Trophoblast cell (in vitro differentiated cells and primary cell): Measurements from ENCODE around the gene DCN.

ENCODE experiments used
- DNase-seq, 2 donors: peaks; one replicate each; pipeline ENCODE4 v3.0.0-alpha.2; 2016
- H2AFZ ChIP-seq: 2 replicates; pipeline ENCODE4 v1.6.1; 2013; ENCODE audit warnings: low read length, moderate library complexity, mild to moderate bottlenecking; ENCODE audit not compliant: insufficient read depth, poor library complexity
- H2AK5ac ChIP-seq: 2 replicates; pipeline ENCODE4 v1.6.1; 2013; ENCODE audit warnings: mild to moderate bottlenecking, low read length
- H2BK120ac ChIP-seq: 2 replicates; pipeline ENCODE4 v1.6.1; 2013; ENCODE audit warnings: low read length, mild to moderate bottlenecking, moderate library complexity; ENCODE audit not compliant: insufficient read depth, poor library complexity
- H2BK12ac ChIP-seq: 2 replicates; pipeline ENCODE4 v1.6.1; 2013; ENCODE audit warnings: mild to moderate bottlenecking, low read length, moderate library complexity
- H2BK5ac ChIP-seq: 2 replicates; pipeline ENCODE4 v1.6.1; 2013; ENCODE audit warnings: low read length, low read depth, moderate library complexity, mild to moderate bottlenecking; ENCODE audit not compliant: poor library complexity
- H3K14ac ChIP-seq: 2 replicates; pipeline ENCODE4 v1.6.1; 2013; ENCODE audit warnings: mild to moderate bottlenecking, low read length
- H3K18ac ChIP-seq: 2 replicates; pipeline ENCODE4 v1.6.1; 2013; ENCODE audit warnings: mild to moderate bottlenecking, low read length
- H3K23ac ChIP-seq: 2 replicates; pipeline ENCODE4 v1.6.1; 2013; ENCODE audit warnings: low read length
- H3K27ac ChIP-seq: 2 replicates; pipeline ENCODE4 v1.5.1; 2013; ENCODE audit warnings: low read depth, mild to moderate bottlenecking, inconsistent platforms, low read length, moderate library complexity
- H3K27me3 ChIP-seq: 2 replicates; pipeline ENCODE4 v1.6.1; 2013; ENCODE audit warnings: inconsistent platforms, mild to moderate bottlenecking, low read length, moderate library complexity; ENCODE audit not compliant: insufficient read depth
- H3K36me3 ChIP-seq, 2 experiments: 1 replicate in 1 of 2; 2 replicates in 1 of 2; pipeline ENCODE4 v1.6.1; 2013; ENCODE audit warnings: low read length in 2 of 2, mild to moderate bottlenecking in 2 of 2, moderate library complexity in 1 of 2; ENCODE audit not compliant: insufficient read depth in 2 of 2, control insufficient read depth in 1 of 2
- H3K4ac ChIP-seq: 2 replicates; pipeline ENCODE4 v1.6.1; 2013; ENCODE audit warnings: low read depth, mild to moderate bottlenecking, low read length, moderate library complexity
- H3K4me1 ChIP-seq, 2 experiments: 1 replicate in 1 of 2; 2 replicates in 1 of 2; pipeline ENCODE4 v1.6.1; 2013; ENCODE audit warnings: low read length in 2 of 2, mild to moderate bottlenecking in 2 of 2, moderate library complexity in 1 of 2; ENCODE audit not compliant: insufficient read depth in 2 of 2, control insufficient read depth in 1 of 2
- H3K4me2 ChIP-seq: 2 replicates; pipeline ENCODE4 v1.6.1; 2013; ENCODE audit warnings: inconsistent platforms, mild to moderate bottlenecking, low read length, moderate library complexity
- H3K4me3 ChIP-seq: 2 replicates; pipeline ENCODE4 v1.5.1; 2013; ENCODE audit warnings: mild to moderate bottlenecking, low read depth, low read length, inconsistent platforms
- H3K79me1 ChIP-seq: one replicate; pipeline ENCODE4 v1.6.1; 2013; ENCODE audit warnings: low read length
- H3K79me2 ChIP-seq: 2 replicates; pipeline ENCODE4 v1.6.1; 2013; ENCODE audit warnings: low read length, mild to moderate bottlenecking; ENCODE audit not compliant: control insufficient read depth, insufficient read depth, poor library complexity
- H3K9ac ChIP-seq: 2 replicates; pipeline ENCODE4 v1.6.1; 2013; ENCODE audit warnings: mild to moderate bottlenecking, low read length
- H3K9me3 ChIP-seq: 2 replicates; pipeline ENCODE4 v1.6.1; 2013; ENCODE audit warnings: low read depth, mild to moderate bottlenecking, control low read depth, inconsistent platforms, low read length; ENCODE audit not compliant: insufficient read depth
- H4K12ac ChIP-seq: 2 replicates; pipeline ENCODE4 v1.6.1; 2013; ENCODE audit warnings: low read depth, mild to moderate bottlenecking, low read length, moderate library complexity
- H4K8ac ChIP-seq: 2 replicates; pipeline ENCODE4 v1.6.1; 2013; ENCODE audit warnings: low read depth, mild to moderate bottlenecking, low read length, moderate library complexity
- H4K91ac ChIP-seq: one replicate; pipeline ENCODE4 v1.6.1; 2013; ENCODE audit warnings: low read depth, mild to moderate bottlenecking, low read length, moderate library complexity
- WGBS: extraction: QIAGEN DNeasy Blood & Tissue Kit; methylation state at CpG from one replicate; pipeline ENCODE4 v1.1.7; 2013; ENCODE audit warnings: missing lambda C conversion rate; ENCODE audit not compliant: insufficient read length, insufficient coverage; ENCODE audit errors: extremely low coverage; 5-methylcytosine and 5-hydroxymethylcytosine counted together

DCN gene

DNA sequence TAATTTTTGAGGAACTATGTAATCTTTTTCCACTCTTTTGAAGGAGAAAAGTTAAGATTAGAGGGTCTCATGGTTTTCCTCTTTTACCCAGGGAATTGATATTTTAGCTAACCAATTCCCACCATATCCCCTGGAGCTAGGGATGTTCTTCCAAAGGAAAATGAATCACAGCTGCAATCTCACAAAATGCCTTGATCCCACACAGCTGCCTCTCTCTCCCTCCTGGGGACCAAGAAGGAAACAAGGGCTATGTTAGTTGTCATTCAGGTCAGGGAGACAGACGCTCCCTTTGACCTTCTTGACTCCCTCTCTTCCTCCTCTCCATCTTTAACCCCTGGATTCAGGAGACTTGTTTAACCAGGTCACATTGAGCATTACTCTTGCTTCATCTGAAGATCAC lies 9.5 kb downstream of the DCN start:
- Histone ChIP-seq H3K79me1 (no peaks in the 10 kb centered on the region), H3K36me3 (peaks cover 0 to 2% of the 10 kb centered on the region in 2 experiments), H3K9ac (no peak overlapping the region), H3K4ac (no peak overlapping the region), H3K4me3 (no peak overlapping the region), H3K27ac (no peak overlapping the region), H2BK120ac (peak overlapping the region; percentile 28), H4K12ac (no peak overlapping the region), H3K4me1 (peaks cover 3 to 5% of the 10 kb centered on the region in 2 experiments), H3K14ac (no peak overlapping the region), H4K91ac (no peak overlapping the region), H4K8ac (no peak overlapping the region), H2AFZ (no peak overlapping the region), H2BK5ac (peak overlapping the region; percentile 64), H2BK12ac (peak overlapping the region; percentile 63), H2AK5ac (no peak overlapping the region), H3K79me2 (no peaks in the 10 kb centered on the region), H3K4me2 (no peak overlapping the region), H3K23ac (peak overlapping the region; percentile 2), H3K9me3 (no peaks in the 10 kb centered on the region), H3K18ac (no peak overlapping the region), H3K27me3 (no peaks in the 10 kb centered on the region)
- DNase-seq, result no peak
- no CpG with 5 or more reads among the region's 1 CpG for WGBS

- Histone ChIP-seq H3K4ac (no peak overlapping the region), H3K79me1 (no peaks in the 10 kb centered on the region), H2BK5ac (no peak overlapping the region), H2AK5ac (no peak overlapping the region), H4K91ac (no peak overlapping the region), H2BK12ac (no peak overlapping the region), H3K9me3 (no peaks in the 10 kb centered on the region), H3K79me2 (no peaks in the 10 kb centered on the region), H4K8ac (no peak overlapping the region), H2AFZ (no peak overlapping the region), H3K4me3 (no peak overlapping the region), H4K12ac (no peak overlapping the region), H3K4me1 (peaks cover 3 to 5% of the 10 kb centered on the region in 2 experiments), H3K36me3 (peaks cover 0 to 5% of the 10 kb centered on the region in 2 experiments), H2BK120ac (no peak overlapping the region), H3K18ac (no peak overlapping the region), H3K14ac (no peak overlapping the region), H3K9ac (no peak overlapping the region), H3K23ac (no peak overlapping the region), H3K27ac (no peak overlapping the region), H3K27me3 (no peaks in the 10 kb centered on the region), H3K4me2 (no peak overlapping the region)
- no peak for DNase-seq
Observed at GRCh38 chr12:91172096-91172495, 10.5 kb downstream of the DCN start.

- Histone ChIP-seq H3K79me1 (no peaks in the 10 kb centered on the region), H3K9me3 (no peaks in the 10 kb centered on the region), H3K23ac (no peak overlapping the region), H4K12ac (no peak overlapping the region), H2BK12ac (no peak overlapping the region), H3K4ac (no peak overlapping the region), H2AFZ (no peak overlapping the region), H3K14ac (no peak overlapping the region), H3K18ac (no peak overlapping the region), H2BK120ac (no peak overlapping the region), H3K36me3 (peaks cover 0 to 5% of the 10 kb centered on the region in 2 experiments), H3K4me1 (peaks cover 3 to 5% of the 10 kb centered on the region in 2 experiments), H3K9ac (no peak overlapping the region), H3K4me3 (no peak overlapping the region), H3K79me2 (no peaks in the 10 kb centered on the region), H2BK5ac (no peak overlapping the region), H4K8ac (no peak overlapping the region), H4K91ac (no peak overlapping the region), H3K27ac (no peak overlapping the region), H3K4me2 (no peak overlapping the region), H3K27me3 (no peaks in the 10 kb centered on the region), H2AK5ac (no peak overlapping the region)
- WGBS, result no CpG with 5 or more reads among the region's 2 CpGs
- no peak for DNase-seq
Observed at GRCh38 chr12:91171476-91171875, 11.1 kb downstream of the DCN start.

DNA sequence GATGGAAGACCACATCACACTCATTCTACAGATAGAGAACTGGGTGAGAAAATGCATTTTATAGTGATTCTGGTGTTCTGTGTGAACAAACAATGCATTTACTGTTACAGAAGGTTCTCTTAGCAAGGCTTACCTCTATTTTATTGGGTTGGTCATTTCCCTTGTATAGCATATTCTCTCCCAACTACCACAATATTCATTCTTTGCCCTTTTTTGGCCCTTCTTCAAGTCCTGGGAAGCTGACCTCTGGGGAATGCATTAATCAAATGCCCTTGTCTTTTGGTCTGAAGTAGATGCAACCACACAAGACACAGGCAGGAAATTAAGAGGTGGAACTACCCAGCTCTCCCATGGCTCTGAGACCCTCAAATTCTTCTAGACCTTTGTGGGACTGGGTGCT lies 19.5 kb downstream of the DCN start:
- Histone ChIP-seq H2BK120ac (no peak overlapping the region), H3K18ac (no peak overlapping the region), H3K4me1 (no peaks in the 10 kb centered on the region), H3K4me2 (no peak overlapping the region), H3K79me1 (no peaks in the 10 kb centered on the region), H3K23ac (no peak overlapping the region), H3K27me3 (no peaks in the 10 kb centered on the region), H4K8ac (no peak overlapping the region), H3K4me3 (no peak overlapping the region), H2BK5ac (no peak overlapping the region), H3K36me3 (peaks cover 0 to 3% of the 10 kb centered on the region in 2 experiments), H4K12ac (no peak overlapping the region), H4K91ac (no peak overlapping the region), H2BK12ac (no peak overlapping the region), H2AK5ac (no peak overlapping the region), H3K14ac (no peak overlapping the region), H3K9me3 (no peaks in the 10 kb centered on the region), H2AFZ (no peak overlapping the region), H3K27ac (no peak overlapping the region), H3K9ac (no peak overlapping the region), H3K79me2 (no peaks in the 10 kb centered on the region), H3K4ac (no peak overlapping the region)
- DNase-seq, result no peak

DNA sequence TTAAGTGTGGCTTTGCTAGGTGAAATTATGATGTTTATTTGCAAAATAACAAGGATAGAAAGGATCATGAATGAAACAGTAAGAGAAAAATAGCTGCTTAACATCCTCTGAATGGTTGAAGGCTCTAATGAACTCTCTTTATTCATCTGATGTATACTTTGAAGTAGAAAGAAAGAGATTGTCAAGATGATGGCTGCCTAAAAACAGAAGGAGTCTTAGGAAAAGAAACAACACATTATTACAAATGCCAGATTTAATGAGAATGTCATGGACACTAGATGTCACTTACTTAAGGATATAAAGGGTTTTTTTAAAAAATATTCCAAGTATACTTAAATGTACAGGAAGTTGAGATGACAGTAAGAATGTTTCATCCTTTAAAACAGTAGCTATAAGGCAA lies 21.6 kb downstream of the DCN start:
- Histone ChIP-seq H3K9me3 (no peaks in the 10 kb centered on the region), H4K8ac (no peak overlapping the region), H3K79me2 (no peaks in the 10 kb centered on the region), H3K27me3 (no peaks in the 10 kb centered on the region), H4K12ac (no peak overlapping the region), H2BK12ac (no peak overlapping the region), H3K18ac (no peak overlapping the region), H2AFZ (no peak overlapping the region), H3K23ac (no peak overlapping the region), H3K36me3 (no peaks in the 10 kb centered on the region), H3K4me1 (no peaks in the 10 kb centered on the region), H3K9ac (no peak overlapping the region), H3K4me3 (no peak overlapping the region), H3K4ac (no peak overlapping the region), H3K14ac (no peak overlapping the region), H3K27ac (no peak overlapping the region), H2AK5ac (no peak overlapping the region), H3K4me2 (no peak overlapping the region), H4K91ac (no peak overlapping the region), H2BK120ac (no peak overlapping the region), H2BK5ac (no peak overlapping the region), H3K79me1 (no peaks in the 10 kb centered on the region)
- no peak for DNase-seq
